ENCODE measurements around the gene TF.

Gene TF

GRCh38 chr3:133821767-133822638, 75.8 kb downstream of the TF start:
- H3K9ac ChIP-seq (ENCODE audit: low read length): no peak overlapping the region
- H3K4me1 ChIP-seq (ENCODE audit: insufficient read depth, low read length): no peaks in the 10 kb centered on the region
- no peak overlapping the region for H3K27ac ChIP-seq (ENCODE audit: low read depth, low read length)
- H3K27me3 ChIP-seq (ENCODE audit: control insufficient read depth in 1 of 2, insufficient read depth in 2 of 2, low read length in 2 of 2): no peaks in the 10 kb centered on the region
- H3K9me3 ChIP-seq (ENCODE audit: low read length): no peaks in the 10 kb centered on the region
- peaks cover 42% of the 10 kb centered on the region for H3K36me3 ChIP-seq (ENCODE audit: insufficient read depth, low read length)
- no peak overlapping the region for H3K4me3 ChIP-seq (ENCODE audit: low read depth in 1 of 2, low read length in 2 of 2)

DNA sequence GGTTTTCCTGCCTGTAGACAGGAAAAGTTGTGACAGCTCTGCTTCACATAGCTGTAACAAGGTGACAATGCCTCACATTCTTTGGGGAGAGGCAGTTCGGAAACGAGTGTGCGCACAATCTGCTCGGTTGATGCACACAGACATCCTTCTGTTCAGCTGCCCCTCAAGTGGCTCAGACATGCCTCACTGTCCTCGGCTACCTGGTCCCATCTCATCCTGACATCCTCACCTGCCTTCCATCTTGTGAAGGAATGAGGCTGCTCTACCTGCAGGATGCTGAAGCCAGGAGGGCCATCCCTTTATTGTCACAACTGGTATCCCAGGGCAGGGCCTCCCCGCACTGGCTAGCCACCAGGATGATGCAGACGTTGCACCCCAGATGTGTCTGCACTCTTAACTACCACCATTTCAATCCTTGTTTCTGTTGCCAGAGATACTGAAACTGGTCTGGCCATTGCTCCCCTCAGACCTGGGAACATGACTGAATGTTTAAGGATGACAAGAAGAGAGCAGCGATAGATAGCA, 78.8 kb downstream of the TF start:
- peaks cover 29% of the 10 kb centered on the region for H3K36me3 ChIP-seq (ENCODE audit: insufficient read depth, low read length)
- H3K4me1 ChIP-seq (ENCODE audit: insufficient read depth, low read length): no peaks in the 10 kb centered on the region
- H3K27me3 ChIP-seq (ENCODE audit: control insufficient read depth in 1 of 2, insufficient read depth in 2 of 2, low read length in 2 of 2): no peaks in the 10 kb centered on the region
- H3K27ac ChIP-seq (ENCODE audit: low read depth, low read length): no peak overlapping the region
- no peaks in the 10 kb centered on the region for H3K9me3 ChIP-seq (ENCODE audit: low read length)
- H3K4me3 ChIP-seq (ENCODE audit: low read depth in 1 of 2, low read length in 2 of 2): no peak overlapping the region
- no peak overlapping the region for H3K9ac ChIP-seq (ENCODE audit: low read length)

DNA sequence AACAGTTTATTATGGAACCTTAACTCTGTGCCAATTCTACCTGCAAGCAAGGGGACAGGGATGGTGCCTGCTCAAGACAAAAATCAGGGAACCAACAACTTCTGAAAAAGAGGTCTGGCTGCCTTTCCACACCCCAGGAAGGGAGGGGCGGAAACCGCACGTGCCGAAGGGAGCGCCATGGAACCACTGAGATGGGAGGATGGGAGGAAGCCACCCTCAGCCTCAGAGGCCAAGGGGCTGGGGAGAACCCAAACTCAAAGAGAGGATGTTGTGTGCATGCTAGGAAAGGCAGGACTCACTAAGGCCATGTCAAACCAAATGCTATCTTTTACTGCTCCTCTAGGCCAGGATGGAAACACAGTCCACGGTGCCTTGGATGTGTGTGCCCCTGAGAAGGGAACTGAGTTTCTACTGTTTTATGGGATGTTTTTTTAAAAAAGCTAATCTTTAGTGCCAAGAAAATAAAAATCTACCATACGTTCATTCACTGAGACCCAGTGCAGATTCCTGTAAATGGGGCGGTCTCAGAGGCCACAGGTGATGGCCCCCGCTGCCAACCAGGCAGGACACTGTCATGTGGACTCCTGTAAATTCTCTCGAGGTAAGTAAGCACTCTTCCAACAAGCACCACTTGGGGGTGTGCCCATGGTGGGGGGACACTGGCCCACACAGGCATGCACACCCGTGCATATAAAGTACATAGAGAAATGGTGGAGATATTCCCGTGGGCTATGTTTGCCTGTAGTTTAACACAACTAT, 80.0 kb downstream of the TF start:
- H3K27me3 ChIP-seq (ENCODE audit: control insufficient read depth in 1 of 2, insufficient read depth in 2 of 2, low read length in 2 of 2): no peaks in the 10 kb centered on the region
- peaks cover 20% of the 10 kb centered on the region for H3K36me3 ChIP-seq (ENCODE audit: insufficient read depth, low read length)

GRCh38 chr3:133827136-133827535, 80.9 kb downstream of the TF start:
- Histone ChIP-seq H3K27me3 (ENCODE audit: control insufficient read depth in 1 of 2, insufficient read depth in 2 of 2, low read length in 2 of 2) (no peaks in the 10 kb centered on the region), H3K36me3 (ENCODE audit: insufficient read depth, low read length) (peaks cover 12% of the 10 kb centered on the region), H3K9ac (ENCODE audit: low read length) (no peak overlapping the region), H3K4me1 (ENCODE audit: insufficient read depth, low read length) (no peaks in the 10 kb centered on the region), H3K4me3 (ENCODE audit: low read depth in 1 of 2, low read length in 2 of 2) (no peak overlapping the region), H3K27ac (ENCODE audit: low read depth, low read length) (no peak overlapping the region), H3K9me3 (ENCODE audit: low read length) (no peaks in the 10 kb centered on the region)

More for the DNA sequence above, 80.0 kb downstream of the TF start:
- Histone ChIP-seq H3K9ac (ENCODE audit: low read length) (no peak overlapping the region), H3K27ac (ENCODE audit: low read depth, low read length) (no peak overlapping the region), H3K4me1 (ENCODE audit: insufficient read depth, low read length) (no peaks in the 10 kb centered on the region), H3K4me3 (ENCODE audit: low read depth in 1 of 2, low read length in 2 of 2) (no peak overlapping the region), H3K9me3 (ENCODE audit: low read length) (no peaks in the 10 kb centered on the region)

GRCh38 chr3:133827684-133828083, 81.5 kb downstream of the TF start:
- H3K4me1 ChIP-seq (ENCODE audit: insufficient read depth, low read length): no peaks in the 10 kb centered on the region
- H3K9me3 ChIP-seq (ENCODE audit: low read length): no peaks in the 10 kb centered on the region
- H3K36me3 ChIP-seq (ENCODE audit: insufficient read depth, low read length): peaks cover 6% of the 10 kb centered on the region
- H3K27ac ChIP-seq (ENCODE audit: low read depth, low read length): no peak overlapping the region
- H3K4me3 ChIP-seq (ENCODE audit: low read depth in 1 of 2, low read length in 2 of 2): no peak overlapping the region
- H3K9ac ChIP-seq (ENCODE audit: low read length): no peak overlapping the region
- no peaks in the 10 kb centered on the region for H3K27me3 ChIP-seq (ENCODE audit: control insufficient read depth in 1 of 2, insufficient read depth in 2 of 2, low read length in 2 of 2)

GRCh38 chr3:133828576-133829309, 82.5 kb downstream of the TF start:
- no peak overlapping the region for H3K27ac ChIP-seq (ENCODE audit: low read depth, low read length)

DNA sequence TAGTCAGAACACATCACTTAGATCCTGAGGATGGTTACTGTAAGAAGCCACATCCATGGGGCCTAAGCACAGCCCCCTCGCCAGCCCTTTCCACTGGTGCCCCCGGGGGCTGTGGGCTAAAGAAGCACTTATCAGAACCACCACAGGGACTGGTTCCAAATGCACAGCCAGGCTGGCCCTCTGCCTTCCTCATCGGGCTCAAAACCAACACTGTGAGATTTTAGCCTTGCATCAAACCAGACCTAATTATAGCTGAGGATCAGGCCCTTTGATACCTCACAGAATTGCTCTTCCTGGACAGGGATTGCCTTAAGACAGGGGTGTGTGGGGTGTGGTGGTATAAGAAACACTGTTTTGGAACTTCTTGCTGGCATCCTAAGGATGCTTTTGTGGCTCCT, 83.1 kb downstream of the TF start:
- no peaks in the 10 kb centered on the region for H3K27me3 ChIP-seq (ENCODE audit: control insufficient read depth in 1 of 2, insufficient read depth in 2 of 2, low read length in 2 of 2)
- H3K9ac ChIP-seq (ENCODE audit: low read length): no peak overlapping the region
- H3K9me3 ChIP-seq (ENCODE audit: low read length): no peaks in the 10 kb centered on the region
- H3K27ac ChIP-seq (ENCODE audit: low read depth, low read length): no peak overlapping the region
- no peak overlapping the region for H3K4me3 ChIP-seq (ENCODE audit: low read depth in 1 of 2, low read length in 2 of 2)
- no peaks in the 10 kb centered on the region for H3K4me1 ChIP-seq (ENCODE audit: insufficient read depth, low read length)
- no peaks in the 10 kb centered on the region for H3K36me3 ChIP-seq (ENCODE audit: insufficient read depth, low read length)

More at GRCh38 chr3:133828576-133829309, 82.5 kb downstream of the TF start:
- no peaks in the 10 kb centered on the region for H3K4me1 ChIP-seq (ENCODE audit: insufficient read depth, low read length)
- no peaks in the 10 kb centered on the region for H3K9me3 ChIP-seq (ENCODE audit: low read length)
- H3K9ac ChIP-seq (ENCODE audit: low read length): no peak overlapping the region
- no peak overlapping the region for H3K4me3 ChIP-seq (ENCODE audit: low read depth in 1 of 2, low read length in 2 of 2)
- H3K36me3 ChIP-seq (ENCODE audit: insufficient read depth, low read length): peaks cover 5% of the 10 kb centered on the region
- no peaks in the 10 kb centered on the region for H3K27me3 ChIP-seq (ENCODE audit: control insufficient read depth in 1 of 2, insufficient read depth in 2 of 2, low read length in 2 of 2)

DNA sequence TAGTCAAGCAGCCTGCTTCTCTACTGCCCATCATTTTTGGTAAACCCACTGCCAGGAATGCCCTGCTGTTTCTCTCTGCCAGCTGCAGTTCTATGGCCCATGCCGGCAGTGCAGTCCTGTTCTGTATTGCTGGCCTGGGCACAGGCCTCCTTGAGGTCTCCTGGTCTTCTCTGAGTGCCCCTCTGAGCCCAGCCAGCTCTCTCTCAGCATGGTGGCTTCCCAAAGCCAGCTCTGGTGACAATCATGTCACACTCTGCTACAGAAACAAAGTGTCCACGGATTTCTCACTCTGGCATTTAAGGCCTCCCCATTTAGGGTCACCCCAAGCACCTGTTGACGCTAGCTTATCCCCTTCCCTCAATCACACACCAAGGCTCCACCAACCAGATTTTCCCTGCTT, 83.9 kb downstream of the TF start:
- Histone ChIP-seq H3K4me3 (ENCODE audit: low read depth in 1 of 2, low read length in 2 of 2) (no peak overlapping the region), H3K27me3 (ENCODE audit: control insufficient read depth in 1 of 2, insufficient read depth in 2 of 2, low read length in 2 of 2) (no peaks in the 10 kb centered on the region), H3K27ac (ENCODE audit: low read depth, low read length) (no peak overlapping the region), H3K4me1 (ENCODE audit: insufficient read depth, low read length) (no peaks in the 10 kb centered on the region), H3K9me3 (ENCODE audit: low read length) (no peaks in the 10 kb centered on the region), H3K9ac (ENCODE audit: low read length) (no peak overlapping the region), H3K36me3 (ENCODE audit: insufficient read depth, low read length) (no peaks in the 10 kb centered on the region)

GRCh38 chr3:133831966-133832801, 86.0 kb downstream of the TF start:
- no peaks in the 10 kb centered on the region for H3K27me3 ChIP-seq (ENCODE audit: control insufficient read depth in 1 of 2, insufficient read depth in 2 of 2, low read length in 2 of 2)
- H3K9me3 ChIP-seq (ENCODE audit: low read length): no peaks in the 10 kb centered on the region
- no peaks in the 10 kb centered on the region for H3K4me1 ChIP-seq (ENCODE audit: insufficient read depth, low read length)
- H3K4me3 ChIP-seq (ENCODE audit: low read depth in 1 of 2, low read length in 2 of 2): no peak overlapping the region
- no peak overlapping the region for H3K27ac ChIP-seq (ENCODE audit: low read depth, low read length)
- no peak overlapping the region for H3K9ac ChIP-seq (ENCODE audit: low read length)
- no peaks in the 10 kb centered on the region for H3K36me3 ChIP-seq (ENCODE audit: insufficient read depth, low read length)

DNA sequence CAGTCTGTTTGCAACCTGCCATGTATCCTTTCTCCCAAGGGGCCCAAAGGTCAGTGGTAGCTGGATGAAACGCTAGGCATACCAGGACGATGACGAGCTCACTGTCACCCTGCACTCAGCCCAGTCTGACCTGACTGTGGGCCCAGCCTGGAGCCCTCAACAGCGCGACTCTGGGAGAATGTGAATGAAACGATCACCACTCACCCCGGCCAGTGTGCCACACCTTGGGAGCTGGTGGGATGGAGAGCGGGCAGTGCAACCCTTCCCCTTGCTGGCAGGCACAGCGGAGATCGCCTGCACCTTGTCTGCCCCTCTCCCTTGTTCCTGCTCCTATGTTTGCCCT, 86.6 kb downstream of the TF start:
- Histone ChIP-seq H3K27ac (ENCODE audit: low read depth, low read length) (no peak overlapping the region), H3K9ac (ENCODE audit: low read length) (no peak overlapping the region), H3K4me1 (ENCODE audit: insufficient read depth, low read length) (no peaks in the 10 kb centered on the region), H3K9me3 (ENCODE audit: low read length) (no peaks in the 10 kb centered on the region), H3K4me3 (ENCODE audit: low read depth in 1 of 2, low read length in 2 of 2) (no peak overlapping the region), H3K36me3 (ENCODE audit: insufficient read depth, low read length) (no peaks in the 10 kb centered on the region), H3K27me3 (ENCODE audit: control insufficient read depth in 1 of 2, insufficient read depth in 2 of 2, low read length in 2 of 2) (no peaks in the 10 kb centered on the region)
